Measurements from ENCODE around the gene GPR135.
A peak's percentile ranks its signal among the peaks of the same experiment; 100 is the strongest.

The GPR135 gene

DNA sequence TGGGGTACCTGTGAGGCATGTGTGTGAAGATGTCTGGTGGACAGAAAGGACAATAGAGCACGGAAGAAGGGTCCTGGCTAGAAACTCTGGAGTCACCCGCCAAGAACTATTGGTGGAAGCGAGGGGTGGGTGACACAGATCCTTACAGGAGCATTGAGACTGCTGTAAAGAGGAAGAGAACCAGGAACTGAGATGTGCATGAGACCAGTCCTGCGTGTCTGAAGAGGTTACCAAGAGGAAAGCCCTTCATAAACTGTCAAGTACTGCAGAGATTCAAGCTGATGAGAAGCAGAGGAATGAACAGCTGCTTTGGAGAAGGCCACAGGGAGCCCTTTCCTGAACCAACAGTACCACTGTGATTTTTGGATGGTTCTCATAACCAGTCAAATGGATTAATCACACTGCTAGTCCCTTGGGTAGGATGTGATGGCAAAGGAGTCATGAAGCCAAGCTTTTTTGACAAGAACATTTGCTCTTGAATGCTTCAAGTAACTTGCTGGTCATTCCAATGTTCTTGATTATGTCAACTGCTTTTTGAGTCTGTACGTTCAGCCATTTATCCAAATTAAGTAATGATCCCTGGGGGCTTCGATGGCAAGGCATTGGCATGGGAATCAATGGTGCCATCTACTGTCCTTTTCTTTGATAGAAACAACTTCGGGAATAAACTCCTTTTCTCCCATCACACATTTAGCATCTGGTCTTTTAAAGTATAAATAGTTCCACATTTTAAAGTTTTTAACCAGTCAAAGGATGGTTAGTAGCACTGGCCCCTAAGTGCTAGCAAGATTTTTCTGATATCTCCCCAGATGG lies 42.9 kb downstream of the GPR135 start:
- DNase-seq, result peak; percentile 41

DNA sequence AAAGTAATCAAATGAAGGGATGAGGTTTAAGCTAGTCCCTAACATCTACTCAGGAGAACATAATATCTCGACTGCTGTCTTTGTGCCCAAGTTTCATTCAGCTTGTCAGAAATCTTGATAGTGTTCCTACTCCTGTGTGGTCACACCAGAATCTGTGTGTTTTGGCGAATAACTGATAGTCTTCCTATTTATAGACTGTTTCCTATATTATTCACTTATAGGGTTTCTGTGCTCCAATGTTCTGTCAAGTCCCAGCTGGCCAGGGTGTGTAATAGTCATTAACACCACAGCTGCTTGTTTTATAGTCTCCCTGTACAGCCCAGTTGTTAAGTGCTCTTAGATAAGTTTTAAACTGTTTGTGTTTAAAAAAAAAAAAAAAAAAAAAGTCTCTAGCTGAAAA lies 45.9 kb downstream of the GPR135 start:
- no peak for DNase-seq

DNA sequence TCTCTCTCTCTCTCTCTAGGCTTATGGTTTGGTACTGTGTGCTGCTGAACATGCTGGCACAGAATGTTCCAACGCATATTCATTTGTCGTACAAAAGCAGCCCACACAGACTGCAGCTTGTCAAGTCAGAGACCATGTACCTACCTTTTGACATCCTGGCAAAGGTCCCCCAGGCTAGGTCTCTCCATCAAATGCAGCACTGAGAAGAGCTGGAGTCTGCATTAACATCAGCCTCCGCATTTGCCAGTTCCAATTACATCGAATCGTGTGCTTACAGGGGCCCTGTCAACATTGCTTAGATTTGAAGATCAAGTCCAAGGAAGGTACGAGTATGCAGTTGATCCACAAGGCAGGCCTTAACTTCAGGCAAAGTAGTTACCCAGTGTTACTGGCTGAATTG lies 47.9 kb downstream of the GPR135 start:
- no peak for DNase-seq

DNA sequence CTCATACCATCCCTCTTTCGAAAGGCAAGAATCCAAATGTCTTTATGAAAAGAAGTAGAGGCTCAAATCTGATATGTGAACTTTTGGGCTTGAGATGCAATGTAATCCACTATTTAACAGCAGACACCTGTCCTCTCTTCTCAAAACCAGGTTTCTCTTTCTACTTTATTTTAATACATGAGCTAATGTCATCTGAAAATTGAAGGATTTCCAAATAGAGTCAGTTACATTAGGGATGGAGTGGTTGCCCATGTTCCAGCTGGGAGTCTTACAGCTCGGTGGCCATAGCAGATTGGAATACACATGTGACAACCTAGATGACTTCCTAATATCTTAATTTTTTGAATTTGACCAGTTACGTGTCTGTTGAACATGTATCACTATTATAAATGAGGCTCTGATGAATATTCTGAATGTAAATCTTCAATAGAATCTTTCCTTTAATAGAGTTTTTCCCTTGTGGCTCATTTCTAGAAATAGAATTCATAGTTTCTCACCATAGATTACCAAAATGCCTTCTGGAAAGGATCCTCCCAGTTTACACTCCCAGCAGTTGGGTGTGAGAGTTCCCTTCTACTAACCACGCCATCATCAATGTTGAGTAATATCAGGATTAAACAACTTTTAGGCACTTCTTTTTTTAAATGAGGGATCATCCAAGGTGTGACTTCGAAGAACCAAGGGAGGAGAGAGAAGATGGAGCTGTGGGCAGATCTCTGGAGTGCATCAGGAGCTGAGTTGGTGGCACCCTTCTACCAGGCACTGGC lies 49.2 kb downstream of the GPR135 start:
- DNase-seq, result no peak
